Fibroblast of lung (primary cell): ENCODE results near the gene KNCN.

Experiments
- EZH2 ChIP-seq: IDR thresholded peaks from 2 replicates; pipeline ENCODE4 v1.5.1; 2012; ENCODE audit warnings: low read length, control low read depth, mild to moderate bottlenecking; ENCODE audit errors: missing control alignments
- TF ChIP-seq, protein P1 (sequence below), 2 donors: IDR thresholded peaks in 1 of 2; conservative IDR thresholded peaks in 1 of 2; 1 replicate in 1 of 2; 2 replicates in 1 of 2; pipeline ENCODE4 v1.5.1; 2011 to 2012; ENCODE audit warnings: low read length in 2 of 2, control low read depth in 1 of 2, inconsistent platforms in 1 of 2, low read depth in 1 of 2, mild to moderate bottlenecking in 1 of 2

DNA sequence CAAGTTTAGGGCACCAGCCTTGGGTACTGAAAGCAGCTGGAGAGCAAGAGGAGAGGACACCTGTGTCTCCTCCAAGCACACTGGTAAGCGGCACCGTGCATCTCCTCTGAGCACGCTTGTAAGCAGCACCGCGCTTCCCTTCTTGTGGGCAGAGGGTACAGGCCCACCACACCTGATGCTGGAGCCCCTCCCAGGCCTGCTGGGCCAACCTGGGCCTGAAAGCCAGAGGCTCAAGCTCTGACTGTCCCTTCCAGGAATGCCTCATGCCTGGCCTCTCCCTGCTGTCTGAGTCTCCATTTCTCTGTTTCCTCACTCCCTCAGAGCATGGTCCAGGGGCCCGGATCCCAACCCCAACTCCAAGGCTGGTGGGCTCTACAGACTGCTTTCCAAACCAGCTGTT, 35.9 kb downstream of the KNCN start:
- TF ChIP-seq, protein P1, sequence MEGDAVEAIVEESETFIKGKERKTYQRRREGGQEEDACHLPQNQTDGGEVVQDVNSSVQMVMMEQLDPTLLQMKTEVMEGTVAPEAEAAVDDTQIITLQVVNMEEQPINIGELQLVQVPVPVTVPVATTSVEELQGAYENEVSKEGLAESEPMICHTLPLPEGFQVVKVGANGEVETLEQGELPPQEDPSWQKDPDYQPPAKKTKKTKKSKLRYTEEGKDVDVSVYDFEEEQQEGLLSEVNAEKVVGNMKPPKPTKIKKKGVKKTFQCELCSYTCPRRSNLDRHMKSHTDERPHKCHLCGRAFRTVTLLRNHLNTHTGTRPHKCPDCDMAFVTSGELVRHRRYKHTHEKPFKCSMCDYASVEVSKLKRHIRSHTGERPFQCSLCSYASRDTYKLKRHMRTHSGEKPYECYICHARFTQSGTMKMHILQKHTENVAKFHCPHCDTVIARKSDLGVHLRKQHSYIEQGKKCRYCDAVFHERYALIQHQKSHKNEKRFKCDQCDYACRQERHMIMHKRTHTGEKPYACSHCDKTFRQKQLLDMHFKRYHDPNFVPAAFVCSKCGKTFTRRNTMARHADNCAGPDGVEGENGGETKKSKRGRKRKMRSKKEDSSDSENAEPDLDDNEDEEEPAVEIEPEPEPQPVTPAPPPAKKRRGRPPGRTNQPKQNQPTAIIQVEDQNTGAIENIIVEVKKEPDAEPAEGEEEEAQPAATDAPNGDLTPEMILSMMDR (conservative IDR thresholded peaks at IDR 0.05 in 1 of 2, IDR thresholded peaks at IDR 0.05 in 1 of 2; ENCODE audit: low read depth in 1 of 2, low read length in 2 of 2), result no peak
- TF ChIP-seq EZH2, result no peak
